NCI-H226 (cell line): ENCODE measurements around the gene EME1.
A peak's percentile ranks its signal among the peaks of the same experiment; 100 is the strongest.

Experiments
- DNase-seq: peaks from one replicate; pipeline ENCODE4 v3.0.0-alpha.2; 2015

EME1 gene

GRCh38 chr17:50364061-50364458 lies 9.0 kb upstream of the EME1 start:
- DNase-seq, result no peak

GRCh38 chr17:50364715-50365114 lies 8.3 kb upstream of the EME1 start:
- peak; percentile 72 for DNase-seq

- no peak for DNase-seq
These were observed 7.9 kb upstream of the EME1 start for GRCh38 chr17:50365165-50365564.

GRCh38 chr17:50365649-50366393 lies 7.2 kb upstream of the EME1 start:
- DNase-seq, result no peak

- DNase-seq, result no peak
These were observed 5.6 kb upstream of the EME1 start for GRCh38 chr17:50367401-50367800.

- no peak for DNase-seq
These were observed 3.0 kb upstream of the EME1 start for GRCh38 chr17:50370052-50370451.

GRCh38 chr17:50371526-50371925 lies 1.5 kb upstream of the EME1 start:
- DNase-seq, result no peak

- DNase-seq, result no peak
These were observed 739 bp upstream of the EME1 start for GRCh38 chr17:50372222-50372757.

- no peak for DNase-seq
These were observed 676 bp downstream of the EME1 start for GRCh38 chr17:50373705-50374104.

GRCh38 chr17:50375858-50376538 lies 3.0 kb downstream of the EME1 start:
- no peak for DNase-seq

- no peak for DNase-seq
These were observed 6.5 kb downstream of the EME1 start for GRCh38 chr17:50379351-50380132.

- no peak for DNase-seq
These were observed 7.6 kb downstream of the EME1 start for GRCh38 chr17:50380369-50381259.

GRCh38 chr17:50381260-50381815 lies 8.3 kb downstream of the EME1 start:
- no peak for DNase-seq

- no peak for DNase-seq
These were observed 8.9 kb downstream of the EME1 start for GRCh38 chr17:50381920-50382319.

- no peak for DNase-seq
These were observed 9.9 kb downstream of the EME1 start for GRCh38 chr17:50382931-50383330.

GRCh38 chr17:50386510-50386909 lies 13.5 kb downstream of the EME1 start:
- DNase-seq, result no peak

GRCh38 chr17:50388728-50389127 lies 15.7 kb downstream of the EME1 start:
- no peak for DNase-seq

- DNase-seq, result no peak
These were observed 16.5 kb downstream of the EME1 start for GRCh38 chr17:50389534-50389933.

- no peak for DNase-seq
These were observed 19.6 kb downstream of the EME1 start for GRCh38 chr17:50392621-50393020.

- no peak for DNase-seq
These were observed 20.7 kb downstream of the EME1 start for GRCh38 chr17:50393700-50394099.

GRCh38 chr17:50394711-50395110 lies 21.7 kb downstream of the EME1 start:
- DNase-seq, result no peak
